C1 segment of cervical spinal cord (tissue), 14 donors: ENCODE data around the gene RNFT2.

Source experiments
- DNase-seq, 14 donors: peaks; one replicate each; lab custom pipeline; 2025; lab: John Stamatoyannopoulos, UW

RNFT2 gene

DNA sequence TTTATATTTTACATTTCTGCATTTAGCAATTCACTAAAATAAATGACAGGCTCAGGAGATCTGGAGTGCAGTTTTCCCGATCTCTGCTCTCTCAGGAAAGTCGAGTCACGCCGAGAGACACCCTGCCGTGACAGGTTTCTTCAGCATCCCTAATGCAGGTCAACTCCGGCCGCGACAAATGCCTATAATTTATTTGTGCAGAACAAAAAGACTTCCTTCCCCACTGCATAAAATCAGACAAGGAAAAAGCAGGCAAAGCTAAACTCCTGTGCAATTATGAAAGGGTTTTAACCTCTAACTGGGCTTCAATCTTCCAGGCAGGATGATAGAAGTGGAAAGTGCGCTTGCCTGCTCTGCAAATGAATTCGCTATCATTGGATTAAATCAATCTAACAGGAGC, 28.3 kb upstream of the RNFT2 start:
- DNase-seq, result no peak

- DNase-seq, result no peak
These were observed 27.6 kb upstream of the RNFT2 start for GRCh38 chr12:116710370-116711150.

DNA sequence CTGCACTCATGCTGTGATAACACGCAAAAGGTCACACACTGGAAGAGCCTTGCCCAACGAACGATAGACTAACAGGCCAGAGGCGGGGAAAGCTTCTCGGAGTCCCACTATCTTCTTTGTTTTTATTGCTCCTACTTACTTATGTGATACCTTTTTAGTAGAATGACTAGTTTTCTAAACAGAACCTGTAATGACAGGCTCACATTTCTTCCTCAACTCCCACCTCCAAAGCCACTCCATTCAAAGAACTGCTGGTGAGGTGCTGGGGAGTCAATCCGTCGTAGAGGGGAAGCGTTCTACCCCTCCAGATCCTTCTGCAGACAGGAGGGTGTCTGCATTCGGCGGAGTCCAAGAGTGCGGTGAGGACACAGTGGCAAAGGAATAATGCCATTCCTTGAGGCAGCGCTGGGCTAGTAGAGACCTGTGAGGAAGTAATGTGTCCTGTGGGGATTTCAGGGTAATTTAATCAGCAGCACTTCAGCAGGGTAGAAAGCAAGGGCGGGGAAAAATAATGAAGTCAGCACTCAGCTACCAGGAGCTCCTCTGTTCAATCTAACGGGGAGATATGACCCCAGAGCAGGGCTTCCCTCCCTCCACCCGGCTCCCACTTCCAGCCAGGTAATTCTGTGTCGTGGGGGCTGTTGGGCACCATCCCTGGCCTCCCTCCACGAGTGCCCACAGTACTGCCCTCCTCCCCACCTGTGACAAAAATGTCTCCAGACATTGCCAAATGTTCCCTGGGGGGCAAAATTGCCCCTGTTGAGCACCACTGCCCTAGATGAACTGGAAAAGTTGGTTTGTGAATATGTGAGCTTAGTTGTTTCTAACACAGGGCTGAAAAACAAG, 25.4 kb upstream of the RNFT2 start:
- DNase-seq, result no peak

GRCh38 chr12:116713527-116713926, 24.6 kb upstream of the RNFT2 start:
- no peak for DNase-seq

DNA sequence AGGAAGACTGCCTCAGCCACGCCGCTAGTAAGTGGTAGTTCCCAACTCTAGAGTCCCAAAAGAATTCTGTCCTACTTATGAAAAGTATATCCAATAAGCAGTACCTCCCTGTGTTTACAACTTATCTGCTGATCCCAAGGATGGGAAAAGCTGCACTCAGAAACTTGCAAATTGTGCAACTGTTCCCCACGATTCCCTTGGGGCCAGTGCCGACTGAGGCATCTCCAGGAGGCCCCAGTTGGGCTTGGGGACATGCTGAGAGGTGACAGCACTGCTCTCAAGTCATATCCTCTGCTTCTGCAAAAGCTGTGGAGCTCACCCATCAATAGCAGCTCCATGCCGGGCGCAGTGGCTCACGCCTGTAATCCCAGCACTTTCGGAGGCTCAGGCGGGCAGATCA, 23.9 kb upstream of the RNFT2 start:
- DNase-seq, result no peak

DNA sequence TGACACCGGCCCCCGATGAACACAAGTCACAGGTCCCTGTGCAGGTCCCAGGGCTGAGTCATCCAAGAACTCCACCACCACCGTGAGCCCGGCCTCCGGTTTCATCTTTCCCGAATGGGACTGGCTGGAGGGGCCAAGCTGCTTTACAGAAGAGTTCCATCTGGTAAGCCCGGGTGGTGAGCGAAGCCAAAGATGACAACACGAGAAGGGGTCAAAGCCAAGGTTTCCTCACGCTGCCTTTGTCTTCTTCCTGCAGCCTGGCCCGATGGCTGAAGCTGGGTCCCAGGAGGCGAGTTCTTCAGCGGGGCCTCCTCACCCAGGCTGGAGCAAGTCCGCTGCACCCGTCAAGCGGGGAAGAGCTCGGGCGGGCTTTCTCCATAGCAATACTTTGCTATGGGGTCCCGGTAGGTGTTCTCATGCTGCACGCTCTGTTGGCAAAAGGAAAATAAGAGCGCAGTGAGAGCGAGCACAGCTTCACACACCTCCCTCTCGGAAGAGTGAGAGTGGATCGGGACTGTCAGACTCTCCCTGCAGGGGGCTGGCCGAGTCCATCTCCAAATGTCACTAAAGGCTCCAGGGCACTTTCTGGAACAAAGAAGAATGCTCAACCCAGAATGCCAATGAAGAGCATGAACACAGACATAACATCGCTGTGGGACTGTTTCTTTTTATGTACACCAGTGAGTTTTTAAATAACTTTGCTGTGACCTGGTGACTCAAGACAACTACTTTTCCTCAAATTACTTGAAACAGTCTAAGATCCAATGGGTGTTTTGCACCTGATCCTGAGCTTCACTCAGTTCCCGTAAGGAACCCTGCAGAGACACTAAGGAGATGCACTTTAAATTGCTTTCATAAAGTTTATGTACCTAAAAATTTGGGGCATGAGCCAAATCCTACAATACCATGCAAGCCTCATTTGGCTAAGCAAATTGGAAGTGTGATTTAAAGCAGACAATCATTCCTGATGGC, 20.4 kb upstream of the RNFT2 start:
- DNase-seq, result peak in 11 of 14 donors; percentile 24 to 85 (median 52)

DNA sequence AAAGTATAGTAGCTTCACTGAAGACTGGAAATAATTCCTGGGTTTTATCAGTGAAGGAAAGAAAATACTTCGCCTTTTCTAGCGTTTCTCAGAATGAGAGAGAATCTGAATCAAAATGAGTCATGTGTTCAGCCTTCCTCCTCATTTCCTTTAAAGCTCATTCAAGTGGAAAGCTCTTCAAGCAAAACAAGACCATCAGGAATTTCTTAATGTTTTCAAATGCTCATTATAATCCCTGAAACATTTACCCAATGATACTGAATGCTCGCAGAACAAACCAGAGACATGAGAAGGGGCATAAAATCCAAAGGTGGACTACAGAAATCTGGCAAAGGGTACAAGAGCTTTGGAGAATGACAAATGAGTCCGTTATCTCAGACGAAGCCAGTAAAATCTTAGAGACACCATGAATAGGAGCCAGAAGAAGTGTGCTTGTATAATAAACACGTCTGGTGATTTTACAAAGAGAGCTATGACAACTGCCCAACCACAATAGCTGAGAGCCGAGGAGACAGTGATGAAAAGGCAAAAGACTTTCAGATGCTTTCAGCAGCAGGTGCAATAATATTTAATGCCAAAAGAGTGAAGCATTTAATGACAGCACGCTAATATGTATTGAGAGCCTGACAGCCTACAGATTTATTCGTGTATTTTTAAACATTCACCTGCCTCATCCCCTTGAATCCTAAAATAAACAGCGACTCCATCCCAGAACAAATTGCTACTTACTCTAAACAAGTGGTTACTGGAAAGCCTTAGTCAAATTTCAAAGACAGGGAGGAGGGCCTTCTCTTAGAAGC, 19.3 kb upstream of the RNFT2 start:
- DNase-seq, result peak in 1 of 14 donors; percentile 9

DNA sequence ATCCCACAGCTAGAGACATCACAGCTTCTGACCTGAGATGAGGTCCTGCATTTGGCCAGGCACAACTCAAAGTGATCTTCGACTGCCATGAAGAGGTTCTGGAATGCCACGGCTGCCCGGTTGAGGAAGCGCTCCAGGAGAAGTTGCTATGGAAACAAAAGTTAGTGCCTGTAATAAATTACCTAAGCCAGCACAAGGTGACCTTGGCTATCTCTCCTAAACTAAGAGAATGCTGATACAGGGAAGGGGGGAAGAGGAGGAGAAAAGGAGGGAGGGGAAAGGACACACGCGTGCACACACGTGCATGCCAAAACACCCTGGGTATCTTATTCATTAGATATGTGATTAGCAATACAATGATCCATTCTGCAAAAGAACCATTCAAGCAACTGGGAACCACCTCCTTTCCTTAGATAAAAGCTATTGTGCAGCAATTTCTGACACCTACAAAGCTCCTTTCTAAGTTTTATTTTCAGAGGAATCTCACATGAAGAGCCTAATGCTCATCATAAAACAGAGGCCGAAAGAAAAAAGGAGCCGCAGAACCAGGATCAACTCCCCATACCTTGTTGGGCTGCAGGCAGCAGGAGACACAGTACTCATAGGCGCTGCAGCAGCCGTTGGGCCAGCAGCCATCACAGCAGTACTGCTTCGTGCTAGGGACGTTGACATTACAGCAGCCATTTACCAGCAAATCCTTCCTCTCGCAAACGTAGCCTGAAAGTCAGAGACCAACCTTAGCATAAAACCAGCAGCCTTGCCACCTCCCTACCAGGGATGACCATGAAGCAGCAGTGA, 18.2 kb upstream of the RNFT2 start:
- DNase-seq, result no peak

DNA sequence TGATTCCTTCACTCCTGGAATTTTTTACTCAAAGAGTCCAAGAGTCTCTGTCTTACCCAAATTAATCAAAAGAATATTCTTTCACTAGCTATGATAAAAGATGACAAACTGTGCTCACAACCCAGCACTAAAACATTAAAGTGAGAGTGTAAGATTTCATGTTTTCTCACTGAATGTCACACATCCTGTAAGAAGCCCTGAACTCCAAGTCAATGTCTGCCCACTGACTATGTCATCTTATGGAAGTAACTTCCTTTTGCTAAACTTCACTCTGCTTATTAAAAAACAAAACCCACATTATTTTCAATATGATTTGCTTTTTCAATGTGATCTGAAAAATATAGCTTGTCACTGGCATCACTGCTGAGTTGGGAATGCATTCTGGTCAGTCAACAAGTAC, 15.9 kb upstream of the RNFT2 start:
- no peak for DNase-seq

DNA sequence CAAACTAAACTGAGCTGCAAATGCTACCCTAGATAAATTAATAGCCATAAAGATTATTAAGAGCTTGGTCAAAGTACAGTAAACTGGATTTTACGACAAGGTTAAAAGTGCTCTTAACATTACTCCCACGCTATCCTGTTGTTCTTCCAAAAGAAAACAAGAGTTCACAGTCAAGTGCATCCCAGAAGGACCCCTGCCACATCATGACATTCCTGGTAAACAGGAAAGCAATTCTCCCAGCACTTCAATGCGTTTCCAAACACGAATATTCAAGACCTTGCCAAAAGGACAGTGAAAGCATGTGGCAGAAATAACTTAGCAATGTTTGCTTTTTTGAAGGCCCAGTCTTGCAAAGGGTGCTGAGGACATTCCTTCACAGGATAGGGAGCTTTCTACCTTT, 11.4 kb upstream of the RNFT2 start:
- no peak for DNase-seq

DNA sequence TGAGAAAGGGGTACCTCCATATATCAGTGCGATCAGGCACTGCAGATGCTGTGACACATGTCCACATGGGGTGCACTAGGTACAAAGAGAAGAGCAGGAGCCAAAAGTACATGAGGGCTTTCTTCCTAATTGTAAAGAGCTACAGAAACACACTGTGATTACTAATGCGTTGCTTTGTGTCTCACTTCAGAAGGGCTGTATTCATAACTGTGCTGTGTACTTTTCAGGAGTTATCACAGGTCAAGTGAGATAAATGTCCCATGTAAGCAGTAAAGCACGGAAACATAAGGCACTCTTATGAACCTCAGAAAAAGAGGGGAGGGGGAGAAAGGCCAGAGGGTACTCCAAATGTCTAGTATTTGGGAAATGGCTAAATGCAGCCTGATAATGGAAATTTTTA, 10.9 kb upstream of the RNFT2 start:
- no peak for DNase-seq

DNA sequence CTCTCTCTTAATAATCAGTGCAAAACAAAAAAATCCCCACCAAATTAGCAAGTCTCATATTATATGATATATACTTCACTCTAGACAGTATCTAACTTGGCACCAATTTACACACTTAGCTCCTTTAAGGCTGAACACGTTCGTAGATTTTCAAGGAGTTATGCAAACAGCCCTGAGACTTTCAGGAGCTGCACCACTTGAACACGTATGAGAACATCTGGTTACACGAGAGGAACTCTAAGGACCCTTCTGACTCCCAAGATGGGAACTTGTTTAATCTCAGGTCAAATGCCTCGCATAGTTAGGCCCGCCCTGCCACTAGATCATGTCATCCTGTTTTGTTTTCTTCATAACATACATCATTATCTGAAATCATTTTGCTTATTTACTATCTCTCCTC, 10.2 kb upstream of the RNFT2 start:
- DNase-seq, result no peak

- no peak for DNase-seq
These were observed 6.3 kb upstream of the RNFT2 start for GRCh38 chr12:116731801-116732200.

- DNase-seq, result no peak
These were observed 3.9 kb upstream of the RNFT2 start for GRCh38 chr12:116734156-116734768.

- no peak for DNase-seq
These were observed 3.0 kb upstream of the RNFT2 start for GRCh38 chr12:116735084-116735483.

GRCh38 chr12:116735951-116736599, 2.0 kb upstream of the RNFT2 start:
- DNase-seq, result peak in 2 of 14 donors; percentile 31 to 34

DNA sequence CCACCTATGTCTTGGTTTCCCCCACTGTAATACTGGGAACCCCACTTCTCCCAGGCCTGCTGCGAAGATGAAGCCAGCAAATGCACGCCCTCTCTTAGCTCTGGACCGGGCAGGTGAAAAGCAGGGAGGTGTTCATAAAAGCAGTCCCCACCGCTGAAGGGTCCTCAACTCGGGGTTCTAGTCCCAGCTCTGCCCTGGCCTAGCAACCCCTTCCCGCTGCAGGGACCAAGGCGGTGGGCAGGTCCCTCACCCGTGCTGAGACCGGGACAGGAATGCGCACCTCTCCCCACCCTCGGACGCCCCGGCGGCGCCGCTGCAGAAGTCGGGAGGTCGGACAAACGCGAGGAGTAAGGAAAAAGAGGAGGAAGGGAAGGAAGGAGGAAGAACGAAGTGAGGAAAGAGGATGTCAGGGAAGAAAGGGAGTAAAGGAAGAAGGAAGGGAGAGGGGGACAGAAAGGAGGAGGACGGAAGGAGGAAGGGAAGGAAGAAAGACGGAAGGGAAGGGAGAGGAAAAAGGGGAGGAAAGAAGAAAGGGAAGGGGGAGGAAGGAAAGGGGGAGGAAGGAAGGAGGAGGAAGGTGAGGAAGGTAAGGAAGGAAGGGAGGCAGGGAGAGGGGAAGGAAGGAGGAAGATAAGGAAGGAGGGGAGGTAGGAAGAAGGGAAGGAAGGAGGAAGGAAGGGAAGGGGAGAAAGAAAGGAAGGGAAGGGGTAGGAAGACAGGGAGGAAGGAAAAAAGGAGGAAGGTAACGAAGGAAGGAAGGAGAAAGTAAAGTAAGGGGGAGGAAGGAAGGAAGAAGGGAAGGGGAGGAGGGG, 947 bp upstream of the RNFT2 start:
- no peak for DNase-seq

DNA sequence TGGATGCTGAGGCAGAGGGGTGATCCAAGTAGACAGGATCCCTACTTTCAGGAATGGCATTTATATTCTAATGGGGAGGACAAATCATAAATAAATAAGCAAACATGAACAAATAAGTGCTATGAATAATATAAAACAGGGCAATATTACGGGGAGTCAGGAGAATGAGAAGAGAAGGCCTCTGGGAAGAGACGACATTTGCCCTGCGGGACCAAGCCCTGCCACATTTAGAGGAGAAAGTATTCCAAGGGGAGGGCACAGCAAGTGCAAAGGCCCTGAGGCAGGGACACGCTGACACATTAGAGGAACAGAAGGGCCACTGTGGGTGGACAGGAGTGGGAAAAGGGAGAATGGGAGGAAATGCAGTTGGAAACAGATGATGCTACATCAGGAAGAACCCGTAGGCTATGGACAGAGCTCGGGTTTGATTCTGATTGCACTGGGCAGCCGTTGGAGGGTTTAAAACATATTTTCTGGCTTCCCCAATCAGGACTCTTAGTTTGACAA, 1.3 kb downstream of the RNFT2 start:
- no peak for DNase-seq
